GM21515 (cell line): ENCODE measurements around the gene PLXNB1.
A peak's percentile ranks its signal among the peaks of the same experiment; 100 is the strongest.

Source experiments
- ATAC-seq: cut with Tn5 transposase; IDR thresholded peaks from one replicate; pipeline ENCODE4 v1.9.1; 2021; ENCODE audit not compliant: unreplicated experiment

Gene PLXNB1

DNA sequence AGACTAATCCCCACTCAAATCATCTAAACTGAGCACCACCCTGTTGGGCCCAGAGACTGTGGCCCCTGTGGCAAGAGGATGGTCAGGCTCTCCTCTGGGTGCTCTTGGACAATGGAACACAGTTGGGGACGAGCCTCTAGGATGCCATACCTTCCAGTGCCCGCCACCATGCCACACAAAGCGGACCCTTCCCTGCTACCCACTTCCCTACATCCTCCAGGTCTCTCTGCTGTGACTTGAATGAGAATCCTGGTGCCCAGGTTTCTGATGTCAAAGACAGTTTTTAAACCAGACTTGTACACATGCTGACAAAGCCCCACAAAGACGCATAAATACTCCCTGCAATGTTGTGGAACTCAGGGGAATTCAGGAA lies 5.3 kb upstream of the PLXNB1 start:
- ATAC-seq = no peak

GRCh38 chr3:48434591-48435222 lies 4.8 kb upstream of the PLXNB1 start:
- ATAC-seq = no peak

- no peak for ATAC-seq
Observed at GRCh38 chr3:48433472-48434118, 3.7 kb upstream of the PLXNB1 start.

GRCh38 chr3:48432411-48433371 lies 2.8 kb upstream of the PLXNB1 start:
- ATAC-seq = no peak

DNA sequence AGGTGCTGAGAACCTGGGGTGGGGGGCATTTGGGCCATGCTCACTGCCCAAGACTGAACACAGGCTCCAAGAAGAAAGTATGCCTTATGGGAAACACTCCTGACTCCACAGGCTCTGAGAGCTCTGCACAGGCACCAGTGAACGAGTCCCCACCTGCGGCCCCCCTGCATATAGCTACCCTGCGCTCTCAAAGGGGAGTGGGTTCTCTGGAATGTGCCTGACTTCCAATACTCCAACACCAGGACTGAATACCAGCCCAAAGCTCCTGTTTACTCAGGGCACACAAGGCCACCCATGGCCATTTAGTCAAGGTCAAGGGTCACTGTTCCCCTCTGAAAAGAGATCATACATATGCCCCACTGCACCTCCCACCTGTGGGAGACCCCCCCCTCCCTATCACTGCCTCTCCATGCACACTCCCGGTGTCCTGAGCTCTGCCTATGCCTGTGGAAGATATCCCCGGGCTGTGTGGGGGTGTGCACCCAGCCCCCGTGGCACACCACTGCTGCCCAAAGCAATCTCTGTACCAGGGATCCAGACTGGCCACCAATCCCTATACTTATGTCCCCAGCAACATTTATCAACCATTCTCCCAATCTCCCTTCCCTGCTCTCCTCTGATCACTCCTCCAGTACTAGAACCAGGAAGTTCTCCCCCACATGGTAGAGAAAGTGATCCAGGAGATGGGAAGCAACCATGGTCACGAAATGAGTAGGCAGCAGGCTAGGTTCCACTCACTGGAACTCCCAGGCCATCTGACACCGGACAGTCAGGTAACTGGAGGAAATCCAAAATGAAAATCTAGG lies 1.5 kb upstream of the PLXNB1 start:
- ATAC-seq = no peak

DNA sequence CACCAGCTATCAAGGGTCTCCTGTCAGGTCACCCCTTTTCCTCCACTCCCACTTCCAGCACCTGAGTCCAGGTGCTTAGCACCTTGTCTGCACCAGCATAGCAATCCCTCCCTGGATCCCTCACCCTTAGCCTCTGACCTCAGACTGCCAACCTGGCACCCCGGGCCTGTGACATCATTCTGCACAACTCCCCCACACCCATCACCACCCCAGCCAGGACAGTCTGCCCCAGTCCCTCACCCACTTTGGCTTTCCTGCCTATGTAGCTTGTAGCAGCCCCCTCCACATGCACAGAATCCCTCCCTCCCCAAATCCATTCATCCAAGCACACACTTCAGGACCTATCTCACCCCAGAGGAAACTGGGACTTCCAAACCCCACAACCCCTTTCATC lies 819 bp upstream of the PLXNB1 start:
- ATAC-seq = no peak

DNA sequence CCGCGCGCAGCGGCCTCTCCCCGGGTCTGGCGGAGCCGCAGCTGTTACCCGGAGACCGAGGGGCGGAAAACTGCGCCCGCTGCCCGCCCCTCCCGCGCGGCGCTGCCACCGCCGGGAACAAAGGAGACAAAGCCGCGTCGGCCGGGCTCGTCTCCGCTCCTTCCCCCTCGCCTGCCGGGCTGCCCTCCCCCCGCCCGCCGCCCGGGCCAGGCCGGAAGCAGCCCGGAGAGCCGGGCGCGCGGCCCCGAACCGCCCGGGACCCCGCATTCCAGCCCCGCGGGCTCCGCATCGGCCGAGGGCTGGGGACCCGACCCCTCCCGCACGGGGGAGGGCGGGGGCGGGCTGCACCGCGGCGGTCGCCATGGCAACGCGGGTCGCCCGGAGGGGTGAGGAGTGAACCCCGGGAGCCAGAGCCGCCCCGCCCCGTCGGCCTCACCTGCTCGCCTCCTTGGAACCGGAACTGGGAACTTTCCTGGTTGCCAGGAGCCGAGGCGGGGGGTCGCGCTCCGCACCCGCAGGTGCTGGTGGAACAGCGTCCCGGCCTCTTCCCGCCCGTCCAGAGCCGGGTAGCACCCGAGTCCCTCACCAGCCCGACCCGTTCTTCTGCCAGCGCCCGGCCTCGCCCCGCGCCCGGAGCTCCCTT lies 448 bp downstream of the PLXNB1 start:
- peak; percentile 31 for ATAC-seq

GRCh38 chr3:48428572-48429316 lies 1.1 kb downstream of the PLXNB1 start:
- ATAC-seq = peak; percentile 32

DNA sequence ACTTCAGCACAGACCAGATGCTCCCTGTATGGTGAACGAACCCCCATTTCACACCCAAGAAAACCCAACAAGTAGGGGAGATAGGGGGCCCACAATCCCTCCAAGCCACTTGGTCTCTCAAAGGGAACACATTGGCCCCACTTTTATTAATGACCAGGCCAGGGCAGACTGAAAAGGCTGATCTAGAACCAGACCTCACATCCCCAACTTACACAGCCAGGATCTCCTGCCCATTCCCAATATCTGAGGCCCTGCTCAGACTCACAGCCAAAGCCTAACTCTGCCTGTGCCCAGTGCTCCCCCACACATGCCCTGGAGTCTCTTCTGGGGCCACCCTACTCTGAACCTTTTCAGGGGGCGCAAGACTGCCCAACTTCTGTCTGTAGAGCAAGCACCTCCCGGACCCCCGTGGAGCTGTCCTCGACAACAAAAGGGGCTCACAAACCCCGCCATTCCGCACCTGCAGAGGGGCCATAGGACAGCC lies 1.8 kb downstream of the PLXNB1 start:
- no peak for ATAC-seq

GRCh38 chr3:48427630-48427962 lies 2.3 kb downstream of the PLXNB1 start:
- no peak for ATAC-seq

GRCh38 chr3:48426944-48427629 lies 2.8 kb downstream of the PLXNB1 start:
- no peak for ATAC-seq

GRCh38 chr3:48426401-48426909 lies 3.4 kb downstream of the PLXNB1 start:
- ATAC-seq = no peak

DNA sequence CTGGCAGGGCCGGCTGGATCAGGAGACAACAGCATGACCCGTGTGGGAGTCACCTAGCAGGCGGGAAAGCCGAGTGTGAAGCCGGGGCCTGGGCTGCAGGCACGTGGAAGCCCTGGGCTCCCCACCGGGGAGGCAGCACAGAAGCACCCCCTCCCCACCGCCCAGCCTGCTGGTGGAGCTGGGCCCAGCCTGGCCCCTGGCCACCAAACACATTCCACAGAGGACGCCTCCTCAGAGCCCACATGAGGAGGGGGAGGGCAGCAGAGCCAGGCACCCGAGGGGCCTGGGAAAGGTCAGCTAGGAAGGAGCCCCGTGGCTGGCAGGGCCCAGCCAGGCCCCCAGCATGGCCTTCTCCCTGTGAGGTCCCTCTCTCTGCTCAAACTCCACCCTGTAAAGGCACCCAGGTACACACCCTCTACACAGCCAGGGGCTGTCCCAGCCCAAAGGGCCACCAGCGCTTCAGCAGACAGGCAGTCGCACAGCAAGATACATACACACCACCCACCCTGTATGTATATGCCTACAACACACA lies 4.5 kb downstream of the PLXNB1 start:
- ATAC-seq = no peak

- ATAC-seq = no peak
Observed at GRCh38 chr3:48423883-48424695, 5.8 kb downstream of the PLXNB1 start.

DNA sequence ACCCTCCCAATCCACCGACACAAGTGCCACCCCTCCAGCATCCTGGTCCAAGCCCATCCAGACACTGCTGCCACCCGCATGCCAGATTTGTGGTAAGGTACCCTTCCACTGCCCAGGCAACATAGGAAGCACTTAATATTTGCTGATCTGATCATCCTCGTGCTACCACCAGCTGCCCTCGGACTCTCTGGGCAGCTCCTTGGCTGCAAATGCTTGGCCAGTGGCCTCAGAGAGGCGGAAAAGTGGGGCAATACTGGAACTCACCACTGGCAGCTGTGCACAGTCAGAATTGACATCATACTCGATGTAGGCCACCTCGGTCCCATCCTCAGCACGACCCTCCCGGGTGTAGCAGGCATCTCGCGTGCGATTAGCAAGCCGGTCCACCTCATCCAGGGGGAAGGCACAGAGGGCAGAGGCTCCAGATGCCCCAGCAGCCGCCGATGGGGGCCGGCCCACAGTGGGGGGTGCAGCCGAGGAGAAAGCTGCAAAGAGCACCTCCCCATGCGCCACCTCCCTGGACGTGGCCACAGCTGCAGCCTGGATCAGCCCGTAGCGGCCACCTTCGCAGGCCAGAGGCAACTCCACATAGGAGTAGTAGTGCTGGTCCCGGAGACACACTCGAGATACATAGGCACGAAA lies 6.5 kb downstream of the PLXNB1 start:
- no peak for ATAC-seq

DNA sequence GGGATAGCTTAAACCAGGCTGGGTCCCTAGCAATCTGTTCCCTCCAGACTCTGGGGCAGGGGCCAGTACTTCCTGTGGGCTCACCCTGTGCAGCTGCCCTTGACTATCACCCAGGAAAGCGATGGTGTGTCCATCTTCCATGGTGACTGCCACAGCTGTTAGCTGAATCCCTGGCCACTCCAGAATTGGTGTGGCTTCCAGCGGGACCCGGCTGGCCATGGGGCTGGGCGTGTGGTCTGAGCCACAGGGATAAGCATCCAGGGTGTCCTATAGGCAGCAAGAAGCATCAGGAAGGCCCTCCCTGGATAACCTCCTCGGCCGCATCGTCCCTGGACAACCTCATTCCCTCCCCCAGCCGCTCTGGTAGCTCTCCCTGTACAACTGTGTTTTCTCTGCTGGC lies 7.2 kb downstream of the PLXNB1 start:
- ATAC-seq = no peak

- ATAC-seq = no peak
Observed at GRCh38 chr3:48422272-48422671, 7.6 kb downstream of the PLXNB1 start.
